ENCODE data around the gene LINGO1.

The LINGO1 gene

GRCh38 chr15:77564341-77564740, 68.4 kb downstream of the LINGO1 start:
- H3K27ac ChIP-seq: no peak overlapping the region
- no peak for TF ChIP-seq ZFX (IDR thresholded peaks at IDR 0.05; ENCODE audit: borderline replicate concordance)
- TF ChIP-seq, protein P1, sequence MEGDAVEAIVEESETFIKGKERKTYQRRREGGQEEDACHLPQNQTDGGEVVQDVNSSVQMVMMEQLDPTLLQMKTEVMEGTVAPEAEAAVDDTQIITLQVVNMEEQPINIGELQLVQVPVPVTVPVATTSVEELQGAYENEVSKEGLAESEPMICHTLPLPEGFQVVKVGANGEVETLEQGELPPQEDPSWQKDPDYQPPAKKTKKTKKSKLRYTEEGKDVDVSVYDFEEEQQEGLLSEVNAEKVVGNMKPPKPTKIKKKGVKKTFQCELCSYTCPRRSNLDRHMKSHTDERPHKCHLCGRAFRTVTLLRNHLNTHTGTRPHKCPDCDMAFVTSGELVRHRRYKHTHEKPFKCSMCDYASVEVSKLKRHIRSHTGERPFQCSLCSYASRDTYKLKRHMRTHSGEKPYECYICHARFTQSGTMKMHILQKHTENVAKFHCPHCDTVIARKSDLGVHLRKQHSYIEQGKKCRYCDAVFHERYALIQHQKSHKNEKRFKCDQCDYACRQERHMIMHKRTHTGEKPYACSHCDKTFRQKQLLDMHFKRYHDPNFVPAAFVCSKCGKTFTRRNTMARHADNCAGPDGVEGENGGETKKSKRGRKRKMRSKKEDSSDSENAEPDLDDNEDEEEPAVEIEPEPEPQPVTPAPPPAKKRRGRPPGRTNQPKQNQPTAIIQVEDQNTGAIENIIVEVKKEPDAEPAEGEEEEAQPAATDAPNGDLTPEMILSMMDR (IDR thresholded peaks at IDR 0.05): no peak

DNA sequence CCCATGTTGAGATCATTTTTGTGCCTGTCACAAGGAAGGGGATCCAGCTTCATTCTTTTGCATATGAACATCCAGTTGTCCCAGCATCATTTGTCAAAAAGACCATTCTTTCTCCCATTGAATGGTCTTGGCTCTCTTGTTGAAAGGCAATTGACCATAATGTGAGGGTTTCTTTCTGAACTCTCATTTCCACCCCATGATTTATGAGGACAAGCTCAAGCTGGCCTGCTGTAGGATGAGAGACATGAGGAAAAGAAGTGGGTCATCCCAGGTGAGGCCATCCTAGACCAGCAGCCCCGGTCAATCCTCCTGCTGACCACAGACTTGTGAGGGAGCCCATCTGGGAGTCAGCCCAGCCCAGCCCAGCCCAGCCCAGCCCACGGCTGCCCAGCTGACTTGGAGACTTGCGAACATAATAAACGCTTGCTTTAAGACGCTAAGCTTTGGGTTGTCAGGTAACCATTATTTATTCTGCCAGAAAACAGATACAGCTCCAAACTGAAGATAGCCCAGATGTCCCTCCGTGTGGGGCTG, 69.0 kb downstream of the LINGO1 start:
- H3K27ac ChIP-seq: no peak overlapping the region
- TF ChIP-seq, protein P1 (IDR thresholded peaks at IDR 0.05): no peak
- no peak for TF ChIP-seq ZFX (IDR thresholded peaks at IDR 0.05; ENCODE audit: borderline replicate concordance)

All from 22Rv1 (cell line).